ENCODE results near the gene ATP5PD.

GRCh38 chr17:75079023-75079373, 32.2 kb upstream of the ATP5PD start:
- TF ChIP-seq POLR2A (IDR thresholded peaks at IDR 0.05): no peak
- no peak for TF ChIP-seq CTCF (IDR thresholded peaks at IDR 0.05)
- TF ChIP-seq EP300 (IDR thresholded peaks at IDR 0.05): no peak

Data from ovary (tissue), 3 donors.